ENCODE measurements around the gene YIPF5.

Gene YIPF5

DNA sequence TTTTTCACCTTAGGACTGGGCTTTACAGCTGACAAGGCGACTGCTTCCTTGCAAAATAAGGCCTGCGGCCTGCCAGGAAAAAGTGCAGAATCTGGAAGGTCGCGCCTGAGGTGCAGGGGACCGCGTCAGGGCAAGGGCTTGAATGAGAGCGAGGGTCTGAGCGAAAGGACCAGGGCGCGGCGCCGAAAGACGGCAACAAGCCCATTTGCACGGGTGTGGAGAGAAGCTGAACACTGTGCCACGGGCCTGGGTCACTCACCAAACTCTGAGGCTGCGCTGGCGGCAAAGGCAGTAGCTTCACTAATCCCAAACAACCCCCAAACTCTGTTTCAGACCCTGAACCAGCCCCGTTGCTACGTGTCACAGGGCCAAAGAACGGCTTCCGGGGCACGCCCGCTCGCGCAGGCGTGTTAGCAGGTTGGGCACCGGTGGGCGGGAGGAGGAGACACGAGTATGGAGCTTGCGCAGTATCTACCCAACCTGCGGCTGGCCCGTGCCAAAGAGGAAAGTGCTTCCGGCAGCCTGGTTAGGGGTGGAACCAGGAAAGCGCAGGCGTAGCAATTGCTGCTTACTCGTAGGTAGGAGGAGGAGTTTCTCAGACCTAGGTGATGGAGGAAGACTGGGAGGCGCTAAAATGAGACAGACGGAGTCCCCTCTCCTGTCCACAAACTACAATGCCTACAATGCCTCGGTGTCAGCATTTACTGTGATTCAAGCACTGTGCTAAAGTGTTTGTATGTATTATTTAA is at the start of gene YIPF5, which contains the start of gene KCTD16:
YIPF5 (minus strand) TSS at position 384 of the 749 bp plus-strand sequence. CDS start 704 bp downstream, outside the sequence.
KCTD16 (plus strand) TSS at position 598 of the 749 bp plus-strand sequence.
- DNase-seq (ENCODE audit: low spot score) = peak; percentile 99

DNA sequence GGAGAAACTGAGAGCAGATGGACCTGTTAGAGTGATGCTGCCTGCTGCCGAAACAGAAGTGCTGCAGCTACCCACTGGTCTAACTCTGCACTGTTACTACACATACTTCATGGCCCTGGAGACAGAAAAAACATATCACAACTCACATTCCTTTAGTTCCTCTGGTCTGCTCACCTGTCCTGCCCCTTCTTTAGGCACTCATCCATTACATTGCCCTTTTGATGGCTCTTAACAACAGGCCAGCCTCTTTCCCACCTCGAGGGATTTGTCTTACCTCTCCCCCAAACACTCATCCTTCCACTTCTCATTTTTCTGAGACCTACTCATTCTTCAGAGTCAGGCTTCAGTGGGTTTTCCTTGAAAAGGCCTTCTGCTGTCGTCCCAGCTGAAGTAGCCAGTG is 49.4 kb upstream of the YIPF5 start:
- DNase-seq (ENCODE audit: low spot score) = no peak

DNA sequence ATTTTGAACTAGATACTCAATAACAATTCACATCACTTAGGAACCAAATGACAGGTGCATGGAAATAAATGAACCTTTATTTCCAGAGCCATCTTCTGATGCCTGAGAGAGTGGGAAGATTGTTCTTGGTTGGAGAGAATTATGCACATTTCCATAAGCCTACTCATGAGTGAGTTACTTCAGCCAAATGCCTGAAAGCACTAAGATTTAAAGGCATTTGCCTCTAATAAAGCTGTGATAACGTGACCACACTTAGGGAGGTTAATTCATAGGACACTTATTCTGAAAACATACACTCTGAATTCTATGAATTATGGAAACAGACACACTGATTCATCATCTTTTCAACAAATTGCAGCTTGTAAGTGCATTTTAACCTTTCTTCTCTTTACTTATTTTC is 40.2 kb upstream of the YIPF5 start:
- DNase-seq (ENCODE audit: low spot score) = no peak

DNA sequence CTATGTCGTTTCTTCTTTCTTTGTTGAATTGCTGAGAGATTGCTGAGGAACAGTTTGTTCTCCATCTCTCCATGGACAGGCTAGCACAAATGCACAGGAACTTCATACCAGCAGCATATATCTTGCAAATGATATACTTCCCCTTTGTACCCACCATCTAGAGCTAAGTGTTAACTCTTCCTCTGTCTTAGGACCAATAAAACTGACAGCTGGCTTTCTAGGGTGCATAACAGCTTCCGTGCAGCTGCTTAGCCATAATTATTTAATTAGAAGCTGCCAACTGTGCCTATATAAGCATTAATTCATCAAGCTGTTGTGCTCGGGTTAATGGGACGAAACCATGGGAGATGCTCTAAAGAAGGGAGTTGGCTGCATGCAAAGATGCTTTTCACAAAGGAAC is 38.9 kb upstream of the YIPF5 start:
- no peak for DNase-seq (ENCODE audit: low spot score)

DNA sequence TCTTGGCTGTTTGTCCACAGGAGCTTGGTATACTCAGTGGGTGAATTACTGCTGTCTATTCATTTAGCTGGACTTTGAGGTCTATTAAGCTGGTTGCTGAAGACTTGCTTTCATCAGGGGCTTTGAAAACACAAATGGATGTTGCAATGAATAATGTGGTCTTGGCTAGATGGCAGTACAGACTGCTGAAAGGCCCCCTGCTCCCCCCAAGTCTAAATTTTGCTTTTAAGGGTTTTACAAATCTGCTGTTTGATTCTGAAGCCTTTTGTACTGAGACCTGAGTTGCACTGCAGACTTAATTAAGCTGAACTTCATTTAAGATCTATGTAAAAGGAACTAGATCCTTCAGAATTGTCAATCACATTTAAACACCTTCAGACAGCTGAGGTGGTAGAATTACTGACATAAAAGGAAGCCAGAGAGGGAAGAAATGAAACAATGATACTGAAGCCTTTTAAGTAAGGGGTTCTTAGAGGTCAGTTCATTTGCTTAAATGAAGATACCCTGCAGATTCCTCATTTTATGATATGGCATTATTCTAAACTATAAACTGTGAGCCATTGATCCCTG is 37.5 kb upstream of the YIPF5 start:
- DNase-seq (ENCODE audit: low spot score) = no peak

DNA sequence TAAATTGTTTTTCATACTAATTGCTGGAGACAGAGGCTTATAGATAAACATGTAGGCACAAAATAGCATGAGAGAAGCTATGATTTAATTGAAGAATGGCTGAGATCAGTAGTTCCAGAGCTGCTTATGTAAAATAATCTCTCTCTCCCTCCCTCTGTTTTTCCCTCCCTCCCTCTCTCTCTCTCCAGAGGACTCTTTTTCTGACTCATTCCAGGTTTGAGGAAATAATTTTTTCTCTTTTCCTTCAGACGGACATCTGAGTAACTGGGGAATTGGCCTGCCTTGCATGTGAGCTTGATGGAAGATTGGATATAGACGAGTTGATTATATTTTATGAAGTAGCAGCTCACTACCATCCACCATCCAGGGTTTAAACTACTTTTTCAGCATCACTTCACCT is 35.7 kb upstream of the YIPF5 start:
- no peak for DNase-seq (ENCODE audit: low spot score)

DNA sequence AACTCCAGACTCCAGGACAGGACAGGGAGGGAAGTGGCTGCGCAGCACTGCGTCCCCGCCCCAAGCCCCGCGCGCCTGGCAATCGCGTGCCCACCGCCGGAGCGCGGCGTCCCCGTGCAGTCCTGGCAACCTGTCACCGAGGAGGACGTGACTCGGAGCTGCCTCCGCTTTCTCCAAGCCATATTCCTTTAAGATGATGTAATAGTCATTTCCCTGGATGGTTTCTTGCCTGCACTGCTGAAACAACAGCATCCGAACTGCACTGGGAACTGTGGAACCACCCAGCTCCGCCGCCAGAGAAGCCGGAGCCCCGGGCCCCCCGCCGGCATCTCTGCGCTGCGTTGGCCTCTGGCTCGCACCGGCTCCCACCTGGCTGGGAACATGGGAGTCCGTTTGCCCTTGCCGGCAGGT is 34.7 kb upstream of the YIPF5 start:
- no peak for DNase-seq (ENCODE audit: low spot score)

DNA sequence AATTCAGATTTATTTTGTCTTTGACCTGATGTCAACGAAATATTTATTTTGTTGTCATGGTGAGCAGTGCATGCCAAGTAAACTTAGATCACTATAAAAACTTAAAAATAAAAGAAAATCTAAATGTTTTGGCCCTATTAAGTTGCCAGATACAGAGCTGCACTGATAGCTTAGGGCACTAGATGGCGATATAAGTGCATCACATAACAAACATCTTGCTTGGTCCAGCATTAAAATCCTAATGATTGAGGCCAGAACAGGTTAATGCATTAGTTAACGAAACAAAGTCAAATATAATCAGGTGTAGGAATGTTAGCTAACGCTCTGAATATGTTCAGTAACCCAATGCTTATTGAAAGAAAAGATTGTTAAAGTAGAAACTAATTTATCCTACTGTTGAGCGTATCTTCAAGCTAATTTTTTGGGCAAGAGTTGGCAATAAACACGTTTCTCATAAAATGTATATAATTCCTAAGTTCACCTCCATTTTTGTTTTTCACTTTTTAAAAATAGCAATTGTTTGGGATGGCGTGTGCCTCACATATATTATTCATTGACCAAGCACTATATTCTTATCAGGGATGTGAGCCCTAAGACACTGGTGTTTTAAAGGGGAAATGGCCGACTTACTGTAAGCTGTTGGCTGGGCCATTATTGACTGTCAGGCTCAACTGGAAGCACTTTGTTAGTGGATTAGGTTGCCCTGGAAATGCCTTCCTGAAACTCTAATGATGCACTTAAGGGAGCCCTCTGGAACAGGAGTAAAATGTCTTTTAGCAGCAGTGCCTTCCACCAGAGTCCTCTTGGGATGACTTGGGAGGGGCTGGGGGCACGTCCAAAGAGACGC is 33.5 kb upstream of the YIPF5 start:
- DNase-seq (ENCODE audit: low spot score) = peak; percentile 66

DNA sequence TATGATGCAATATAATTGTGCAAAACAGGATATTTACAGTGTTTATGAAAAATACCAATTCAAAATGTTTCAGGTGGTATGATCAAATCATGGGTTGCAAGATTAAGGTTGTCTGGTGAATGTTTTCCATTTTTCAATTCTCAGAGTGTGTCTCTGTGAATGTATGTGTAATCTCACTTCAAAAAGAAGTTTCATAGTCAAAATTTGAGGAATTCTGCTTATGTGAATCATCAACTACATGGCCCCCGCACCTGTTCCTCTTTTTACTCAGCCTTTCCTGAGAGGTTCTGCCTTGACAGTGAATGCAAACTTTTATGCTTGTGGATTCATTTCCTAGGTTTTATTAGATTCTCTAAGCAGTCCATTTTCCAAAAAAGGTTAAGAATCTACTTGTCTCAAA is 32.3 kb upstream of the YIPF5 start:
- no peak for DNase-seq (ENCODE audit: low spot score)

DNA sequence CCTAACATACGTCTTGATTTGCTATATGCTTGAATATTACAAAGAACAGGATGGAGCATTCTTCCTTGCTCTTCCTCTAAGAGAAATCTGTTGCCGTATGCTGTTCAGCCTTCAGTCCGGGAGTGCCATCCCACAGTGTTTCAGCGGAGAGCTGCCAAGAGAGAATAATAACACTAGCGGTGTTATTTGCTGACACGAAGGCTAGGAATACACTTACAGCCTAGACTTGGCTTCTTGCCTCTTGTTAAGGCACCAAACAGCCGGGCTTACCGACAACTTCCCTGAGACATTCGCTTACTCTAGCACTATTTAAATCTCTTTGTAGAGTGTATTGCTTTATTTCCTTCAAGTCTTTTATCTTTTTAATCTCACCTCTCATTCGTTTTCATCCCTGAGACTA is 31.6 kb upstream of the YIPF5 start:
- no peak for DNase-seq (ENCODE audit: low spot score)

DNA sequence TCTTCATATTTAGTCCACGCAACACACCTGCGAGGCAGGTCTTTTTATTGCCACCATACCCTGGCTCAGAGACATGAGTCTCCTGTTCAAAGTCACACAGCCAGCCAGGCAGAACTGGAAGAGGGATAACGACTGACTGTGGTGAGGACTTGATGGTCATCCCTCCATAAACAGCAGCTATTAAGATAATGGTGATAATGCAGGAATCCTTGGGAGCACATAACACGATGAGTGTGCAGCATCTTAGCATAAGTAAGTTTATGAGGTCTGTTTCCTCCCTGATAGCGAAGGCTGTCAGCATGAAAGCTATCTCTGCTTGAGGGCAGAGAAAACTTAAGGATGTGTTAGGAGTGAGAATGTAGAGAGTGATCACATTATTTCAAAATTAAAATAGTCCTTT is 31.1 kb upstream of the YIPF5 start:
- no peak for DNase-seq (ENCODE audit: low spot score)

DNA sequence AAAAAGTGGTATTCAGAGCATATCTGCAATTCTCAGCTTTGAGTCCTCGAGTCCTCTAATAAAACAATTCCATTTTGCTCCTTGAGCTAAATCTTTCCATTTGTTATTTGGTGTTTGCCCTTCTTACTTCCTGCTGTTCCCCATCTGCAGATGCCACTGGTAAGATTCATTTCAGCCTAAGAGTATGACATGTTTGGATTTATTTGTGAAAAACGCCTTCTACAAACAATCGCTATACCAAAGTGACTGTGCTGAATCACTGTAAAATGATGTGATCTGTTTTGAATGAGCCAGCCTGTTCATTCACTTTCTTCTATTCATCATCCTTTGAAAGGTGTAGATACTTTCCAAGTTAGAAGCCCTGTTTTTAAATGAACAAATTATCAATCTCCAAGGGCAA is 27.9 kb upstream of the YIPF5 start:
- no peak for DNase-seq (ENCODE audit: low spot score)

DNA sequence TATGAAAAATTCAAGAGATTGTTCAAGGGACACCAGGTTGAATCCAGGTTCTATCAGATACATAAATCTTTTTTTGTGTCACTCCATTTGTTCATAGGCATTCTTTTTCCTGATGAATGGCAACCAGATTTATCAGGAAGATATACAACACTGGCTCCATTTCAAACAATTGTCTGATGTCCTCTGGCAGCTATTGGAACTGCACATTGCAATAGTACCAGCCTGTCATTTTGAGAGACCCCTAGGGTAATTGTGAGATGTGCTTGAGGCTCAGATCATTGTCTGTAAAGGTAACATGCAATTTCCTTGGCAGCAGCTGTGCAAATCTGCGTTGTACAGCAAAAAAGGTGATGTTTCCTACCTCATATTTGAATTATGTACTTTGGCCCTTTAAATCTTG is 26.2 kb upstream of the YIPF5 start:
- no peak for DNase-seq (ENCODE audit: low spot score)

DNA sequence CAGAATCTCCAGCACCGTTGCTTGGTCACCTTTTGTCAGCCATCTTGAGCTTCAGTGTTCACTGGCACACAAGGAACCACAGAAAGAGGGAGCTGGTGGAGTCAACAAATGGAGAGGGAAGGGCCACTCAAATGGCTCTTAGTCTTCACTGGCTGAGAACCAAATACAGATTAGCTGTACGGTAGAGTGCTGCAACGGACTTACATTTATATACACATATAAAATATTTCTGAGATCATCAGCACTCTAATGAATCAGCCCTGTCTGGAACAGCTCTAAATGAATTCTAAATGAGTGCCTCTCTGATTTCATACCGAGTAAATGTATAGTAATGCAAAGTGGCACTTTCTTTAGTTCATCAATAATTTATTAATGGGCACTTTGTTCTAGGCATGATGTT is 25.0 kb upstream of the YIPF5 start:
- no peak for DNase-seq (ENCODE audit: low spot score)

DNA sequence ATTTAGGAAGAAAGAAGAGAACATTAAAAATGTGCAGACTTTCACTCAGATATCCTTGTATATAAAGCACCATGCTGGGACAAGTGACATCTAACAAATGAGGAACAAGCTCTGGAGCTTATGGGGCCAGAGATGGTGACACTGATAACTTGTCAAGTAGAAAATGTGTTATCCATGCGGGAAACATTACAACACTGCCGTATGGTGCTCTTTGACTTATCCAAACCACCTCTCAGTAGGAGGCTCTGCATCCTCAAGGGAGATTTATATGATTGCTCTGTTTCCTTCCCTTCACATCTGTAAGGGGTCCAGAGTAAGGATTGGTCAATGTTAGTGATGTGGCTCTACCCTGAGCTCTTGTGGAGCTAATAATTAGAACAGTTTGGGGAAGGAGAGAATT is 23.7 kb upstream of the YIPF5 start:
- no peak for DNase-seq (ENCODE audit: low spot score)

DNA sequence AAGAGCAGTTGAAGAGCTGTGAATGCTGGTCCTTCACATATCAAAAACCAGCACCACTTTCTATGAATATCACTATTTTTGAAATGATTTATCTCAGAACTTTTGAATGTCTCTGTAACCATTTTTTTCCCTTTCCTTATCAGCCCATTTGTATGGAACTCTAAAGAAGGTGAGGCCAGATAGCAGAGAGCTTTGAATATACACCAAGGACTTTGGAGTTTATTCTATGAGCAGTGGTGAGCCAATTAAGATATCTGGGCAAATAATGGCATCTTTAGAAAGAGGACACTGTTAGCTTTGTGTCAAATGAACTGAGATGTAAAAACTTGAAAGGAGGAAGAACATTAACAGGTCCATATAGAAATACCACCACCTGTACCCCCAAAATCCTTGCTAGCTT is 22.2 kb upstream of the YIPF5 start:
- DNase-seq (ENCODE audit: low spot score) = no peak

DNA sequence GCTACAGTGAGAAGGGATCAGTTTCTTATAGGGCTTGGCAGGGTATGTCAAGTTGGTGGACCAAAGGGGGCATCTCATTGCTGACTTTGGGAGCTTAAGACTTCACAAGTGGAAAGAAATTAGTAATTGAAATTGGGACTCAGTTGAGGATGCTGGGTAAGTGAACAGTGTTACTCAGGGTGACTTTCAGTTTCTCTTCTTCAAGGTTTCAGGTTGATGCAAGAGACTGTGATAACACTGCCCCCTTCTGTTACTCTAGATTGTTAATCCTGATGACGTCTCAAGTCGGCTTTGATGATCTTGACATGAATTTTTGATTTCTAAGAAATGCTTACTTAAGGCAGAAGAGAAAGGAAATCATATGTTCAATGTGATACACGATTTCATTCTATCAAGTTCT is 21.5 kb upstream of the YIPF5 start:
- DNase-seq (ENCODE audit: low spot score) = peak; percentile 47

DNA sequence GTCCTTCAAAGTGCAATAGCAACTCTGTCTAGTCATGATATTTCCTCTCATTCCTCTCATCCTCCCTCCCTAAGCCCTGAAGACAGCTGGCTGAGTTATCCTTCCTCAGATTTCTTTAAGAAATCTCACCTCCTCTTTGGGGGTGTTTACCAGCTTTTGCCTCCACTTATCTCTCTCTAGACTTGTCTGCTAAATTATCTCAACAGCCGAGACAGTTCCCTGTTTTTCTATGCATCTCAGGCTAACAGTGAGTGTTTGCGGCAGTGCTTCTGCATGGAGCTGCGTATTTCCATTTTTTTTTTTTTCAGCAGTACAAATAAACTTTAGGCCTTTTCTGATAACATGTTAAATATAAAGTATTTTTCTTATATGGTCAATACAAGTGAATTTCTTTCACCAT is 21.1 kb upstream of the YIPF5 start:
- no peak for DNase-seq (ENCODE audit: low spot score)

DNA sequence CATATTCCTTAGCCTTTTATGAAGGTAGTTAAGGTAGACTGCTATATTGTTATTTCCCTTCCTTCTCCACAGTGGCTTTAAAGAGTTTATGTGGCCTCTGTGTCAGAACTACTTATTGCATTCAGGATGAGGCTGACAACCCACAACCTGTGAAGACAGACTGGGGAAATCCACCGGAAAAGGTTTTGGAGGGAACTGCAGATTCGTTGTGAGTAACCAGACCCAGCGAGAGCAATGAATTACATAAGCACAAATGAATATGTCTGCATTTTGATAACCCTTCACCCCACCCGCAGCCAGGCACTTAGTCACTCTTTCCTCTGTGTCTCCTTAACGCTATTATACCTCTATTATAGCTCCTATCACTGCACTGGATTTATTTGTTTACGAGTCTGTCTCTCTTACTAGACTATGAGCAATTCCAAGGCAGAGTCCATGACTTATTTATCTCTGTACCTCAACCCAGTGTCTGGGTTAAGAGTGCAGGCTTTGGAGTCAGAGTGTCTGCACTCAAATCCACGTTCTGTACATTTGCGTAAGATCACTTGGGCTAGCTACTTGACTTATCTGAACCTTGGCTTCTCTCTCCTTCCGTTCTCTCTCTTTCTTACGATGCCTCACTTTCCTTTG is 19.5 kb upstream of the YIPF5 start:
- peak; percentile 46 for DNase-seq (ENCODE audit: low spot score)

DNA sequence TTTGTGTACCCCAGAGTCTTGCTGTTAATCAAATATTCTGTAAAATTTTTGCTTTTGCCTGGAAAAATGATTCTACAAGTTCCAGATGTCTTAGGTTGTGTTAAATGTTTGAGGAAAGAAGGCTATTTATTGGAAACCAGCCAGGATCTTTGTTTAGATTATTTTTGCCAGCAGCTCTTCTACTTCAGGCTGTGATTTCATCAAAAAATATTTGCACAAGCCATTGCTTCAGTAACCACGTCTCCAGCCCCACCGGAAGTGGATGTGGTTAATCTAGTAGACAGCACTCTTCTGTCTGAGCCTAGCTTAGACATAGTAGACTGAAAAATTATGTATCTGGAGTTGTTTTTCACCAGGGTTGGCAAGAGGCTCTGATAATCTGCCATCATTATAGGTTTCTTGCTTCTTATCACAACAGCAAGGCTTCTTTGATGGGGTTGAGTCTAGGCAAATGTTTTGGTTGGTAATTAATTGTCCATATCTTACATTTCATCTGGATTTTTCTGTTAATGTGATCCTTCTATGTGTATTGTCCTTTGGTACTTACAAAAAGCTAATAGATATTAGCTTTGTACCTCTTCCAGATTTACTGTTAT is 17.3 kb upstream of the YIPF5 start:
- DNase-seq (ENCODE audit: low spot score) = no peak

DNA sequence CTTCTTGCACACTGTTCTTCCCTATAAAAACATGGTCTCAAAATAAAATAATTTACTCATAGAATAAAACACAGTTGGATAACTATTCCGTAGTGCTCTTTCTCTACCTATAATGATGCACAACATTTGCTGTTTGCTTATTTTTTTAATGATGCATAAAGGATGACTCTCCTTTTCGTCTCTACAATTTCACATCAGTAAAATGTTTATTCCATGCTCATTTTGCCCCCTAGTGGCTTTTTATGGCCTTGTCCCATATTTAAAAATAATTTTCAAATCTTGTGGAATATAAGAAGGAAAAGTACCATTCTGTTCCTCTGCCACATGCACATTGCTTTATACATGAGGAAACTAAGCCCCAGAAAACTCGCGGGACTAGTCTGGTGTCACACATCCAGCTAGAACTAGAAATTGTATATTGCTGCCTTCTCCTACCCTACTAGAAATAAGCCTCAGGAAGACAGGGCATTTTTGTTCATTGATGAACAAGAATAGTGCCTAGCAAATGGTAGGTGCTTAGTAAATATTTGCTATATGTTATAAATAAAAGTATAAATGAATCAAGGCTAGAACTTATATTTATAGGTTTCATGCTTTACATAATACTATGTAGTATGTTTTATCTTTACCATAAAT is 12.9 kb upstream of the YIPF5 start:
- DNase-seq (ENCODE audit: low spot score) = peak; percentile 45

DNA sequence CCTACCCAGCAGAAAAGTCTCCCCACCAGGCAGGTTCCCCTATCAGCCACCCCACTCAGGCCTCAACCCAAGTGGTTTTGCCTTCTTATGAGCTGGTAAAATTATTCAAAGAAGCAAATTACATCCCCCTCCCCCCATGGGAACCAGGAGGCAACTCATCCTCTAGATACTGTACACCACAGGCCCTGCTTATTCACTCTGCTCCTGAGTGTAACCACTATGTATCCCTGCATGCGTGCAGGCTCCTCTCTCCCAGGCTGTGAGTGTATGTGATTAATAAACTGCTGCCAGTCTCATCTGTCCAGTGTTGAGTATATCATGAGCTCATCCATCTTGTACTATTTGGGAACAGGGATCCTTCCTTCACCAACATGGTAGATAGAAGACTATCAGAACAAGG is 8.8 kb upstream of the YIPF5 start:
- DNase-seq (ENCODE audit: low spot score) = no peak
